GM12892 (cell line): Measurements from ENCODE around the gene ZFPL1.

Source experiments
- POLR2A ChIP-seq: IDR thresholded peaks from 2 replicates; pipeline ENCODE4 v1.6.1; 2011; ENCODE audit warnings: low read depth, low read length, control low read depth
- POLR2AphosphoS5 ChIP-seq: IDR thresholded peaks from 2 replicates; pipeline ENCODE4 v1.6.1; 2011; ENCODE audit warnings: low read depth, low read length, control low read depth
- TAF1 ChIP-seq: IDR thresholded peaks from 2 replicates; pipeline ENCODE4 v1.6.1; 2011; ENCODE audit warnings: low read depth, mild to moderate bottlenecking, control low read depth, low read length, borderline replicate concordance

DNA sequence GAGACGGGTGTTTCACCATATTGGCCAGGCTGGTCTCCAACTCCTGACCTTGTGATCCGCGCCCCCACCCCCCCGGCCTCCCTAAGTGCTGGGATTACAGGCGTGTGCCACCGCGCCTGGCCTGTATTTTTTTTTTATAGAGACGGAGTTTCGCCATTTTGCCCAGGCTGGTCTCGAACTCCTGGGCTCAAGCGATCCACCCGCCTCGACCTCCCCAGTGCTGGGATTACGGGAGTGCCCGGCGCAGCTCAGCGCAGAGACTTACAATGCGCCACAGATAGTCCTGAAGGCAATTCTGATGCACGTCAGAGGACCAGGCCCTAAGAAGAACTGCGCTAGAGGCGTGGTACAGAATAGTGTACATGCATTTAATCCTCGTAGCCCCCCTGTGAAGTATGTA is 11.4 kb downstream of the ZFPL1 start:
- TF ChIP-seq POLR2AphosphoS5 (no peak), POLR2A (no peak), TAF1 (no peak)
